Right cardiac atrium (tissue), 5 donors: ENCODE measurements around the gene G6PC1. TPM values are rescaled to one million over a fixed set of nuclear protein-coding genes. Genes with fewer than 3 reads are reported as not detected.
"Not testable (repeated sequence)": the region's sequence is repeated elsewhere in the genome, so short reads cannot be mapped to it uniquely, and the experiment has no call there.

Experiments
- ATAC-seq, 2 donors: fragments of 200-7000 bp; cut with Tn5 transposase; one replicate each; pipeline versions ENCODE4 v1.8.0 to v1.9.1; 2020; ENCODE audit warnings: moderate library complexity in 2 of 2, mild to moderate bottlenecking in 1 of 2
- DNase-seq, 3 donors: peaks; one replicate each; pipeline ENCODE4 v3.0.0-alpha.2; 2020
- H3K27ac ChIP-seq: one replicate; pipeline ENCODE4 v1.5.1; 2013; ENCODE audit warnings: mild to moderate bottlenecking, low read length, control low read depth, moderate library complexity
- H3K27me3 ChIP-seq: one replicate; pipeline ENCODE4 v1.6.1; 2013; ENCODE audit not compliant: control insufficient read depth, insufficient read depth
- H3K4me1 ChIP-seq: one replicate; pipeline ENCODE4 v1.6.1; 2013; ENCODE audit warnings: low read length; ENCODE audit not compliant: control insufficient read depth, insufficient read depth
- H3K4me3 ChIP-seq: one replicate; pipeline ENCODE4 v1.5.1; 2013; ENCODE audit warnings: low read length, control low read depth
- H3K9me3 ChIP-seq: one replicate; pipeline ENCODE4 v1.6.1; 2013; ENCODE audit warnings: low read length; ENCODE audit not compliant: control insufficient read depth
- WGBS: extraction: QIAGEN DNeasy Blood & Tissue Kit; methylation state at CpG from one replicate; pipeline ENCODE4 v1.1.7; 2013; 5-methylcytosine and 5-hydroxymethylcytosine counted together
- intact Hi-C, 4 donors: fragments of 100-400 bp; cut with DNase I; formaldehyde crosslinking; loops; one replicate each; pipeline versions ENCODE4 v1.11.0 to v1.14.0; 2022 to 2023
- polyA plus RNA-seq: library from polyadenylated mRNA; stranded (reverse); fragments of 200-250 nt; gene quantifications from one replicate; pipeline ENCODE4 v1.2.3, GENCODE V29; 2013
- total RNA-seq, 4 donors: library from RNA; stranded (reverse); fragmentation: NEBNext Ultra II Directional; extraction: Animal tissue kit (Norgen Biotek cat#: 25700); gene quantifications; one replicate each; pipeline ENCODE4 v1.2.1, GENCODE V29; 2021
- donor health status: healthy with polysubstance abuse.
- donor health status: DM: no; HTN: yes; CAD: no.
- donor health status: DM: no; HTN: no; CAD: no.
- donor health status: DM: no; HTN: yes; CAD: no; lungs with severe emphysema.
- donor health status: DM: yes; HTN: yes; CAD: no.

The G6PC1 gene
- total and polyA plus RNA-seq, 5 donors = not detected

DNA sequence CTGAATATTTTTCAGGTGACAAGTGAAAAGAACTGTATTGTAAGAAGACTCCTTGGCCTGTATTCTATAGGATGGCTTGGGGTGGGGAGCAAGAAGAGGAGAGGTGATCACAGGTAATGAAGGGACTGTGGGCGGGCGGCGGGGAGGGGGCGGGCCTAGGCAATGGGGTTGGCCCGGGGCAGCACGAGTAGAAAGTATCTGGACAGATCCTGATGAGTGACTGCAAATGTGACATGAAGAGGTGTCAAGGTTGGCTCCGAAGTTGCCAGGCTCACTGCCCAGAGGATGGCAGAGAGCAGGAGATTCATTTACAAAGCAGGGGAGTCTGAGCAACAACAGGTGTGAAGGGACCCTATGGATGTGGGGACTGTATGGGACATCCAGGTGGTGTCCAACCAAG is 10.8 kb upstream of the G6PC1 start:
- no peak overlapping the region for H3K27ac ChIP-seq
- no peaks in the 10 kb centered on the region for H3K9me3 ChIP-seq
- peaks cover 18% of the 10 kb centered on the region for H3K4me1 ChIP-seq
- DNase-seq = peak; percentile 24 to 77 (median 68)
- WGBS = 83% methylated on average over 7 of the region's 7 CpGs
- peak; percentile 67 to 70 for ATAC-seq
- no peak overlapping the region for H3K4me3 ChIP-seq
- H3K27me3 ChIP-seq = no peaks in the 10 kb centered on the region
- intact Hi-C loops = loop anchor here in 1 of 4 donors (5.0 kb wide), 1 partner anchor 37 kb away; no protein-coding TSS in a partner anchor

DNA sequence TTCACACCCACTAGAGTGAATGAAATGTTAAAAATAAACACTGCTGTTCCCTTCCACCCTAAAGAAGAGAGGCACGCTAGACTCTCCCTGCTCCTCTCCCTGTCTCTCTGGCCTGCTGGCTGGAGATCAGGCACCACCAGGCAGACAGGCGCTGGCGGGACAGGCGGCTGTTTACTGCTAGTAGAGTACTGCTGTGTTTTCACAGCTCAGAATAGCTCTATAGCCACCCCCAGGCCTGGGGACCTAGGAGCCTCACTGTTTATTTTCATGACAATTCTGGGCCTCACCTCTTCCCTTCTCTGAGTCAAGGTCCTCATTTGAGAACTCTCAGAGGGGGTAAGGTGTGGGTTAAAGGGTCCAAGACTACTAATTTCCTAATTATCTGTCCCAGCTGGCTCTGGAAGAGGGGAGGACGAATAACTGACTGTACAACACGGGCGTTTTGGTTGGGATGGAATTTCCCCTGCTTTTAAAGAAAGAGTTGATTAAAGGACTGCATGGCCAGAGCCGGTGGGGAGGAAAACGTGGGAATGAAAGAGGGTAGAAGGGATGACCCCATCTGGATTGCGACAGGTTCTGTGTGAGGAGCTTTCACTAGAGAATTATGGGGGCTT is 9.0 kb upstream of the G6PC1 start:
- Histone ChIP-seq H3K9me3 (no peaks in the 10 kb centered on the region), H3K27ac (peak overlapping the region; percentile 93), H3K4me3 (no peak overlapping the region), H3K27me3 (no peaks in the 10 kb centered on the region), H3K4me1 (peaks cover 18% of the 10 kb centered on the region)
- WGBS = 22% methylated on average over 10 of the region's 10 CpGs
- intact Hi-C loops = loop anchor here in 1 of 4 donors (5.0 kb wide), 1 partner anchor 36 kb away; no protein-coding TSS in a partner anchor
- DNase-seq (peak; percentile 67 to 89 (median 89)), ATAC-seq (peak; percentile 93 to 94)

DNA sequence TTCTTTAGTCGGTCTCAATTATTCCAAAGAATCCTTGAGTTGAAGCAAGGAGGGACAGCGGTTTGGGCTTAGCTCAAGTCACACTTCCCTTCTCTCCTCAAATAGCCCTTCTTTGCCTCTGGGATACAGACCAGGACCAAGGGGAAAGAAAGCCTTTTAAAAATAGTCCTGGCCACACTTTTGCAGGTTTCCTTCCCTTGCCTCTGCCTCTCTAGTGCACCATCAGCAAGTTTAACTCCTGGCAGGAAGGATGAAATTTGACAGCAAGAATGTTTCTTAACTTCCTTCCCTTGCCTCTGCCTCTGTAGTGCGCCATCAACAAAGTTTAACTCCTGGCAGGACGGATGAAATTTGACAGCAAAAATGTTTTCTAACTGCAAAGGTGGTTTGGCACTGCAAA is 7.2 kb upstream of the G6PC1 start:
- H3K27ac ChIP-seq = peak overlapping the region; percentile 50
- no peaks in the 10 kb centered on the region for H3K27me3 ChIP-seq
- H3K4me3 ChIP-seq = no peak overlapping the region
- ATAC-seq (no peak), DNase-seq (no peak)
- H3K9me3 ChIP-seq = no peaks in the 10 kb centered on the region
- intact Hi-C loops = loop anchor here in 1 of 4 donors (5.0 kb wide), 1 partner anchor 34 kb away; no protein-coding TSS in a partner anchor
- peaks cover 15% of the 10 kb centered on the region for H3K4me1 ChIP-seq
- 19% methylated on average over 4 of the region's 4 CpGs for WGBS

DNA sequence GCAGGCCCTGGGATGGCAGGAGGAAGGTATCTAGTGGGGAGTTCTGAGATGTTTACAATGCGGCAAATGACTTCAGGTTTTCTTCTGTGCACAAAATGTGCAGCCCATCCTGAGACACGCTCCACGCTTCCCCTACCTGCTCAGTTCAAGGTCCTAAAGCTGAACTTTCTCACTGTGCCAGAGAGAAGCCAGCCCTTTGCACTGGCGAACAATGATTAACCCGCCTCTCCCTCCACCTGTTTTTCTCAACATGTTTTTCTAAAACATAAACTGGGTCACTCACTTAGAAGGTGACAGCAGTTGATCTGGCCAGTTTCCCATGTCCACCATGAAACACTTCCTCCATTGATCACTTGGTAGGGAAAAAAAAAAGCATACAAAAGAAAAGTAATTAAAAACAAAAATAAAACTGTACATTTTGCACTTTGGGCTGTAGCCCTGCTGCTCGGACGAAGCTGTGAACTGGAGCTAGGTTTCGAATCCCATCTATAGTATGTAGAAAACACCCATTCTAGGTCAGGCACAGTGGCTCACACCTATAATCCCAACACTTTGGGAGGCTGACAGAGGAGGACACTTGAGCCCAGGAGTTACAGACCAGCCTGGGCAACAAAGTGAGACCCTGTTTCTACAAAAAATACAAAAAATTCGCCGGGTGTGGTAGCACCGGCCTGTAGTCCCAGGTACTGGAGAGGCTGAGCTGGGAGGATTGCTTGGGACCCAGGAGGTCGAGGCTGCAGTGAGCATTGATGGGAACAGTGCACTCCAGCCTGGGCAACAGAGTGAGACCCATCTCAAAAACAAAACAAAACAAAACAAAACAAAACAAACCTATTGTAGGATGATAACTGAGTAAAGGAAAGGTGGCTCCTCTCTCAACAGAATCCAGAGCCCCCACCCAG is 6.1 kb upstream of the G6PC1 start:
- Histone ChIP-seq H3K9me3 (no peaks in the 10 kb centered on the region), H3K4me3 (no peak overlapping the region), H3K27ac (no peak overlapping the region), H3K4me1 (peaks cover 15% of the 10 kb centered on the region), H3K27me3 (no peaks in the 10 kb centered on the region)
- 76% methylated on average over 12 of the region's 12 CpGs for WGBS
- ATAC-seq = no peak
- intact Hi-C loops = loop anchor here in 1 of 4 donors (5.0 kb wide), 1 partner anchor 33 kb away; no protein-coding TSS in a partner anchor
- DNase-seq = no peak

DNA sequence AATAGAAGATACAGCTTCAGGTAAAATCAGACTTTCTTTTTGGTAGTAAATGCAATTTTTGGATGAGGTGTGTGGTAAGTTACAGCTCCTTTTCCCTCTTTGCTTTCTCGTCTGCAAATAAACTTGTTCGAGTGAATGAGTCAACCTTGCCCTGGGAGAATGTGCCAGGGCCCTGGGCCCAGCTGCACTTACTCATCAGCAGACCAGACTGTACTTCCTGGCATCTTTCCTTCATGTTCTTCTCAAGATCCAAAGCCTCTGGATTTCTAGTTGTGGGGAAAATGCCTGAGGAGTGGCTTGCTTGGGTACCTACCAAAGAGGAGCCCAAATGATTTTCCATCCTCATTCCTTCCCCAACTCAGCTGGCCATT is 5.4 kb upstream of the G6PC1 start:
- peak overlapping the region; percentile 22 for H3K27ac ChIP-seq
- H3K4me3 ChIP-seq = no peak overlapping the region
- 10% methylated on average over 2 of the region's 2 CpGs for WGBS
- H3K4me1 ChIP-seq = peaks cover 15% of the 10 kb centered on the region
- no peaks in the 10 kb centered on the region for H3K9me3 ChIP-seq
- H3K27me3 ChIP-seq = no peaks in the 10 kb centered on the region
- ATAC-seq (peak; percentile 66 to 68), DNase-seq (peak; percentile 80 to 91 (median 90))
- intact Hi-C loops = no loop called here

DNA sequence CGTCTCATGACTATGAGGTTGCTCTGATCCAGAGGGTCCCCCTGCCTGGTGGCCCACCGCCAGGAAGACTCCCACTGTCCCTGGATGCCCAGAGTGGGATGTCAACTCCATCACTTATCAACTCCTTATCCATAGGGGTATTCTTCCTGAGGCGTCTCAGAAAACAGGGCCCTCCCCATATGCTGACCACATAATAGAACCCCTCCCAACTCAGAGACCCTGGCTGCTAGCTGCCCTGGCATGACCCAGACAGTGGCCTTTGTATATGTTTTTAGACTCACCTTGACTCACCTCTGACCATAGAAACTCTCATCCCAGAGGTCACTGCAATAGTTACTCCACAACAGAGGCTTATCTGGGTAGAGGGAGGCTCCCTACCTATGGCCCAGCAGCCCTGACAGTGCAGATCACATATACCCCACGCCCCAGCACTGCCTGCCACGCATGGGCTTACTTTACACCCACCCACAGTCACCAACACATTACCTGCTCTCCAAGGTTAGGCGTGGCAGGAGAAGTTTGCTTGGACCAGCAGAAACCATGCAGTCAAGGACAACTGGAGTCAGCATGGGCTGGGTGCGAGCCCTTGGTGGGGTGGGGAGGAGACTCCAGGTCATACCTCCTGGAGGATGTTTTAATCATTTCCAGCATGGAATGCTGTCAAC is 2.3 kb upstream of the G6PC1 start:
- H3K9me3 ChIP-seq = no peaks in the 10 kb centered on the region
- H3K27me3 ChIP-seq = no peaks in the 10 kb centered on the region
- intact Hi-C loops = no loop called here
- ATAC-seq = no peak
- peaks cover 6% of the 10 kb centered on the region for H3K4me1 ChIP-seq
- H3K4me3 ChIP-seq = no peak overlapping the region
- no peak overlapping the region for H3K27ac ChIP-seq
- DNase-seq = no peak
- WGBS = 90% methylated on average over 7 of the region's 7 CpGs

DNA sequence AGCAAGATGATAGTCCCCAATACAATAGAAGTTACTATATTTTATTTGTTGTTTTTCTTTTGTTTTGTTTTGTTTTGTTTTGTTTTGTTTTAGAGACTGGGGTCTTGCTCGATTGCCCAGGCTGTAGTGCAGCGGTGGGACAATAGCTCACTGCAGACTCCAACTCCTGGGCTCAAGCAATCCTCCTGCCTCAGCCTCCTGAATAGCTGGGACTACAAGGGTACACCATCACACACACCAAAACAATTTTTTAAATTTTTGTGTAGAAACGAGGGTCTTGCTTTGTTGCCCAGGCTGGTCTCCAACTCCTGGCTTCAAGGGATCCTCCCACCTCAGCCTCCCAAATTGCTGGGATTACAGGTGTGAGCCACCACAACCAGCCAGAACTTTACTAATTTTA is 618 bp upstream of the G6PC1 start:
- H3K9me3 ChIP-seq, H3K4me1 ChIP-seq, DNase-seq, intact Hi-C loops, H3K27me3 ChIP-seq, H3K4me3 ChIP-seq, ATAC-seq, H3K27ac ChIP-seq: not testable (repeated sequence)
- WGBS = 86% methylated on average over 3 of the region's 3 CpGs

DNA sequence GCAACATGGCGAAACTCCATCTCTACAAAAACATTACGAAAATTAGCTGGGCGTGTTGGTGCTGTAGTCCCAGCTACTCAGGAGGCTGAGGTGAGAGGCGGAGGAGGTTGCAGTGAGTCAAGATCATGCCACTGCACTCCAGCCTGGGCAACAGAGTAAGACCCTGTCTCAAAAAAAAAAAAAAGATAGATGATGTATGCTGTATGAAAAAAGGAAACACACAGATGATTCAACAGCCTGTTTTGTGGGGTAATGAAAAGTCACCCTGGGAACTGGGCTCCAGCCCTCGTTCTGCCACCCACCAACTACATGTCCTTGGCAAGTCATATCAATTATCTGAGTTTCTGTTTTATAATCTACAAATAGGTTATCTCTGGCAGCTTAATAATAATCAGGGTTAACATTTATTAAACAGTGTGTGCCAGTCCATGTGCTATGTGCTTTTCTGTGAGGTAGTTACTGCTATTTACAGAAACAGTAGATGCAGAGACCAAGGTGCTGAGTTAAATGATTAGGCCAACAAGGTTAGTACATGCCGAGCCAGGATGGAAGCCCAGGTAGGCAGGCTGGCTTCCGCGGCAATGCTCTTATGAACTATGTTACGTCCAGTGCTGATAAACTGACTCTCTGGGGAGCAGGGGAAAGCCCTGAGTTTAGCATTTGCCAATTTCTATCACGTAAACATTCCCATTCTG is 1.1 kb downstream of the G6PC1 start:
- no peaks in the 10 kb centered on the region for H3K4me1 ChIP-seq
- 73% methylated on average over 10 of the region's 10 CpGs for WGBS
- DNase-seq (no peak), ATAC-seq (no peak)
- H3K4me3 ChIP-seq = no peak overlapping the region
- no peaks in the 10 kb centered on the region for H3K9me3 ChIP-seq
- H3K27me3 ChIP-seq = no peaks in the 10 kb centered on the region
- no peak overlapping the region for H3K27ac ChIP-seq
- intact Hi-C loops = no loop called here

DNA sequence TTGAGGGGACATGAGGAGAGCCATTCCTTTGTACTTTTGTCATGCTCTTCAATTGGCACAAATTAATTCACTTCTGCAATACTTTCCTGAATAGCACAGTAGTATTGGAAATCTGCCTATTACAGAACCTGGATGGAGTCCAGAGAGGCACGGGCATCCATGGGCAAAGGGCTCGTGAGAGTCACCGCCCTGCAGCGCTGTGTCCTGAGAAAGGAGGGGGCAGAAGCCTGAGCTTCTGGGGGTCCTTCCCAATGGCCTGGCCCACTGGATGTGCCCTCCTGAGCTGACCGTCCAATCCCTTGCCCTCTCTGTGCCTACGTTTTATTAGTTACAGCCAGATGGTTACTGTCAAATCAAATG is 3.5 kb downstream of the G6PC1 start:
- 67% methylated on average over 6 of the region's 6 CpGs for WGBS
- Histone ChIP-seq H3K4me3 (no peak overlapping the region), H3K9me3 (no peaks in the 10 kb centered on the region), H3K27me3 (no peaks in the 10 kb centered on the region), H3K4me1 (no peaks in the 10 kb centered on the region), H3K27ac (no peak overlapping the region)
- DNase-seq (no peak), ATAC-seq (no peak)
- intact Hi-C loops = no loop called here

DNA sequence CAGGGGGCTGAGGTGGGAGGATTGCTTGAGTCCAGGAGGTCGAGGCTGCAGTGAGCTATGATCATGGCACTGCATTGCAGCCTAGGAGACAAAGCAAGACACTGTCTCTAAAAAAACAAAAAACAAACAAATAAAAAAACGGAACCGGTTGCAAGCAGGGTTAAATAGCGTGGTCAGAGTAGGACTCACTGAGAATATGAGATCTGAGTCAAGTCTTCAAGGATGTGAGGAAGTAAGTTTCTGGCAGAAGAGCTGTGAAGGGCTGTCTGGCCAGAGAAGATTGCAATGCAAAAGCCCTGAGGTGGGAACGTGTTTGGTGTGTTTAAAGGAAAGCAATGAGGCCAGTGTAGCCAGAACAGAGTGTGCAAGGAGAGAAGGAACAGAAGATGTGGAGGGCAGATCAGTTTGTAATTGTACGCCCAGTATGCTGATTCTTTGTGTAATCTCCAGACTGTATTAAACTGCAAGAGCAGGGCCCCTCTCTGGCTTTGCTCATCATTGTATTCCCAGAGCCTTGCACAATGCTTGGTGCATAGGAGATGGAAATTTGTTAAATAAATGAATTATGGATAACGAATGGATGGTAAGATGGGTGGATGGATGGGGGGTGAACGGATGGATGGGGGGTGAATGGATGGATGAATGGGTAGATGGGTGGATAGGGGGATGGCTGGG is 6.3 kb downstream of the G6PC1 start:
- WGBS = 72% methylated on average over 8 of the region's 8 CpGs
- H3K4me1 ChIP-seq = no peaks in the 10 kb centered on the region
- no peak overlapping the region for H3K4me3 ChIP-seq
- H3K27me3 ChIP-seq = no peaks in the 10 kb centered on the region
- H3K9me3 ChIP-seq = no peaks in the 10 kb centered on the region
- intact Hi-C loops = no loop called here
- ATAC-seq (no peak), DNase-seq (no peak)
- H3K27ac ChIP-seq = no peak overlapping the region
